MCF 10A (cell line): ENCODE results near the gene BCL3. TPM values are rescaled to one million over a fixed set of nuclear protein-coding genes. Genes with fewer than 3 reads are reported as not detected.

Experiments
- BruUV-seq: library from RNA; stranded (reverse); fragments of 400-500 nt; replicated peaks from 2 replicates; lab custom pipeline; 2021; lab: Mats Ljungman, UMichigan
- CTCF ChIA-PET: fragments of 300-600 bp; sonication (Branson Sonifier 250); formaldehyde crosslinking; extraction: SDS; loops from one replicate; lab custom pipeline; 2021; ENCODE audit warnings: antibody characterized with exemption, inconsistent platforms; lab: Yijun Ruan, JAX
- POLR2A ChIA-PET: fragments of 300-600, 350-650 bp; sonication (Branson Sonifier 250); formaldehyde crosslinking; extraction: SDS; loops from one replicate; lab custom pipeline; 2020; ENCODE audit warnings: antibody characterized with exemption, inconsistent platforms; lab: Yijun Ruan, JAX
- DNase-seq: peaks from one replicate; pipeline ENCODE4 v3.0.0-alpha.2; 2018; ENCODE audit not compliant: unreplicated experiment
- H3K27ac Mint-ChIP-seq: one replicate; pipeline ENCODE4 v1.8.0; 2022; ENCODE audit warnings: mild to moderate bottlenecking, low read depth, mixed read lengths; ENCODE audit not compliant: unreplicated experiment
- H3K27me3 Mint-ChIP-seq: one replicate; pipeline ENCODE4 v1.8.0; 2022; ENCODE audit warnings: mixed read lengths; ENCODE audit not compliant: insufficient read depth, unreplicated experiment
- H3K36me3 Mint-ChIP-seq: one replicate; pipeline ENCODE4 v1.8.0; 2022; ENCODE audit warnings: mild to moderate bottlenecking, moderate library complexity, mixed read lengths; ENCODE audit not compliant: insufficient read depth, unreplicated experiment
- H3K4me1 Mint-ChIP-seq: one replicate; pipeline ENCODE4 v1.8.0; 2022; ENCODE audit warnings: mixed read lengths; ENCODE audit not compliant: insufficient read depth, unreplicated experiment
- H3K4me3 Mint-ChIP-seq: one replicate; pipeline ENCODE4 v1.8.0; 2022; ENCODE audit warnings: mild to moderate bottlenecking, moderate library complexity, mixed read lengths; ENCODE audit not compliant: unreplicated experiment
- H3K9me3 Mint-ChIP-seq: one replicate; pipeline ENCODE4 v1.8.0; 2022; ENCODE audit warnings: mixed read lengths; ENCODE audit not compliant: unreplicated experiment
- intact Hi-C: fragments of 100-400 bp; cut with micrococcal nuclease; formaldehyde crosslinking; loops from 2 replicates; pipeline ENCODE4 v1.14.1; 2022
- total RNA-seq: library from RNA; stranded (reverse); gene quantifications from 2 replicates; pipeline ENCODE4 v1.2.3, GENCODE V29; 2022
- TF ChIP-seq, protein P1 (sequence below): fragments of 200-600 bp; IDR thresholded peaks from one replicate; pipeline ENCODE4 v1.8.0; 2022; ENCODE audit warnings: antibody characterized with exemption, mild to moderate bottlenecking; ENCODE audit not compliant: unreplicated experiment

BCL3 gene
- total RNA-seq, 1 experiment from 2014 or later = 24.4 TPM

DNA sequence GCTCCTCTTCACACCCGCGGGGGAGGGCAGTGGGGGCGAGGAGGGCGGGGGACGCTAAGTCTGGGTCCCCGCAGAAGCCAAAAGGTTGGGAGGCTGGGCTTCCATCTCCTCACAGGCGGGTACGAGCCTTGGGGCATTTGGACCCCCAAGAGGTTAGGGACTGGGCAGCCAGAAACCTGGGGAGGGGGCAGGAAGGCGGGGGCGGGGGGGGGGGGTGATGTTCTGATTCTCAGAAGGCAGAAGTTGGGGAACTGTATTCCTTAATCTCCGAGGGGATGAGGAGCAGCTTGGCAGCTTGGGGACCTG is 5.1 kb downstream of the BCL3 start:
- intact Hi-C loops = loop anchor here (1.0 to 2.0 kb wide), 2 partner anchors 17 to 29 kb away; no protein-coding TSS in a partner anchor
- Mint-ChIP-seq H3K4me3 (peak overlapping the region; percentile 73), H3K27me3 (no peaks in the 10 kb centered on the region), H3K4me1 (peaks cover 36% of the 10 kb centered on the region), H3K36me3 (peaks cover 90% of the 10 kb centered on the region), H3K9me3 (no peaks in the 10 kb centered on the region), H3K27ac (peak overlapping the region; percentile 92)
- CTCF ChIA-PET = interaction anchor here (0.6 to 4.4 kb wide), 7 partner anchors 11 to 91 kb away, joined by 3 to 30 read pairs (median 3); no protein-coding TSS in a partner anchor
- POLR2A ChIA-PET = interaction anchor here (0.5 to 2.2 kb wide), 9 partner anchors 12 to 541 kb away, joined by 3 to 28 read pairs (median 5); no protein-coding TSS in a partner anchor
- BruUV-seq = no TSS peak
- TF ChIP-seq, protein P1, sequence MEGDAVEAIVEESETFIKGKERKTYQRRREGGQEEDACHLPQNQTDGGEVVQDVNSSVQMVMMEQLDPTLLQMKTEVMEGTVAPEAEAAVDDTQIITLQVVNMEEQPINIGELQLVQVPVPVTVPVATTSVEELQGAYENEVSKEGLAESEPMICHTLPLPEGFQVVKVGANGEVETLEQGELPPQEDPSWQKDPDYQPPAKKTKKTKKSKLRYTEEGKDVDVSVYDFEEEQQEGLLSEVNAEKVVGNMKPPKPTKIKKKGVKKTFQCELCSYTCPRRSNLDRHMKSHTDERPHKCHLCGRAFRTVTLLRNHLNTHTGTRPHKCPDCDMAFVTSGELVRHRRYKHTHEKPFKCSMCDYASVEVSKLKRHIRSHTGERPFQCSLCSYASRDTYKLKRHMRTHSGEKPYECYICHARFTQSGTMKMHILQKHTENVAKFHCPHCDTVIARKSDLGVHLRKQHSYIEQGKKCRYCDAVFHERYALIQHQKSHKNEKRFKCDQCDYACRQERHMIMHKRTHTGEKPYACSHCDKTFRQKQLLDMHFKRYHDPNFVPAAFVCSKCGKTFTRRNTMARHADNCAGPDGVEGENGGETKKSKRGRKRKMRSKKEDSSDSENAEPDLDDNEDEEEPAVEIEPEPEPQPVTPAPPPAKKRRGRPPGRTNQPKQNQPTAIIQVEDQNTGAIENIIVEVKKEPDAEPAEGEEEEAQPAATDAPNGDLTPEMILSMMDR = no peak
- no peak for DNase-seq

DNA sequence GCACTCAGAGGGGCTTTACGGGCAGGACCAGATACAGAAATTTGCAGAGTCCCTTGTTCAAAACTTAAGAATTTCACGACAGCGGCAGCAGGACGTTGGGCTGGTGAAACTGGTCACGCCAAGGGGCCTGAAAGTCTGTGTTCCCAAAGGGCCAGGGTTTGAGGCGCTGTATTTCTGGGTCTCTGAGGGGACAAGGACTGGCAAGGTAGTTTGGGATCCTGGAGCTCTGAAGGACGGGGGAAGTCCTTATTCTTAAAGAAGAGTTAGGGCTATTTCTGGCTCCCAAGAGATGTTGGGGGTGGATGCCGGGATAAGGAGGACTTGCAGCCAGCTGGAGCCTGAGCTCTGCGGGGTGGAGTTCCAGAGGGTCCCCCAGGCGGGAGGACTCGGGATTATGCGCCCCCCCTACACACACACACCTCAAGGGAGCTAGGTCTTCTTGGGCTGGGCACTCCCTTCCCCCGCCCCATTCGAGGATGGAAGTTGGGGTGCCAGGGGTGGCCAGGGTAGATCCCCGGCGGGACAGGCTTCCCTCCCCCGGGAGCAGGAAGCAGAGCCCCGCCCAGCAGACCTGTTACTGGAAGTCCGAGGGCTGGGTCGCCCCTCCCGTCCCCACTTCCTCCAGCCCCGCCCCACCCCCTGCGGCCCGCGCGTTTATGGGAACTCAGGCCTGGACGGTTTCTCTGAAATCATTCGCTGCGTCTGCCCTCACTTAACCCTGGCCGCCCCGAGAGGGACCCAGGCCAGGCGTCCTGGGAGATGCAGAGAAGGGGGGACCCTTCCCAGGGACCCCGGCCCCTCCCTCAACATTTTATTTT is 5.6 kb downstream of the BCL3 start:
- POLR2A ChIA-PET = interaction anchor here (0.5 to 2.2 kb wide), 8 partner anchors 12 to 541 kb away, joined by 3 to 28 read pairs (median 4); no protein-coding TSS in a partner anchor
- intact Hi-C loops = loop anchor here (1.0 to 2.0 kb wide), 2 partner anchors 17 to 30 kb away; no protein-coding TSS in a partner anchor
- peaks cover 36% of the 10 kb centered on the region for H3K4me1 Mint-ChIP-seq
- peak overlapping the region; percentile 92 for H3K27ac Mint-ChIP-seq
- TSS peak; percentile 75 for BruUV-seq
- peaks cover 94% of the 10 kb centered on the region for H3K36me3 Mint-ChIP-seq
- peak overlapping the region; percentile 73 for H3K4me3 Mint-ChIP-seq
- H3K27me3 Mint-ChIP-seq = no peaks in the 10 kb centered on the region
- no peaks in the 10 kb centered on the region for H3K9me3 Mint-ChIP-seq
- TF ChIP-seq, protein P1 = no peak
- peak; percentile 98 for DNase-seq
- CTCF ChIA-PET = interaction anchor here (0.6 to 4.4 kb wide), 6 partner anchors 11 to 63 kb away, joined by 3 to 30 read pairs (median 5); no protein-coding TSS in a partner anchor

DNA sequence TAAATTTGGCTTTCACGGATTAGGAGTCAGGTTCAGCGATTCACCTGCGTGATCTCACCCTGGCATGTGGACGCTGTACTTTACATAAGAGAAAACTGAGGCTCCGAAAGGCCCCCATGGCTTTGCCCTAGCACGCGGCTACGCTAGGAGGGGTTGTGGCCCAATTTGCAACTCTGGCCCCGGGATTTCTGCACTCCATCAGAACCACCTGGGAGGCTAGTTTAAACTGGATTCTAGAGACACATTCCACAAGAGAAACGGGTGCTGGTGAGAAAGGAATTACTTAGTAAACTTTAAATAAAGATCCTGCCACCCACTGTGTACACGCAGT is 6.2 kb downstream of the BCL3 start:
- TF ChIP-seq, protein P1 = no peak
- Mint-ChIP-seq H3K4me1 (peaks cover 31% of the 10 kb centered on the region), H3K27ac (peak overlapping the region; percentile 92), H3K9me3 (no peaks in the 10 kb centered on the region), H3K27me3 (no peaks in the 10 kb centered on the region), H3K36me3 (peaks cover 92% of the 10 kb centered on the region), H3K4me3 (peak overlapping the region; percentile 73)
- intact Hi-C loops = no loop called here
- ChIA-PET POLR2A (interaction anchor here (0.9 to 2.2 kb wide), 5 partner anchors 13 to 542 kb away, joined by 3 to 28 read pairs (median 5); no protein-coding TSS in a partner anchor), CTCF (interaction anchor here (0.6 to 4.4 kb wide), 10 partner anchors 11 to 109 kb away, joined by 3 to 30 read pairs (median 4); no protein-coding TSS in a partner anchor)
- TSS peak; percentile 11 for BruUV-seq
- DNase-seq = no peak

DNA sequence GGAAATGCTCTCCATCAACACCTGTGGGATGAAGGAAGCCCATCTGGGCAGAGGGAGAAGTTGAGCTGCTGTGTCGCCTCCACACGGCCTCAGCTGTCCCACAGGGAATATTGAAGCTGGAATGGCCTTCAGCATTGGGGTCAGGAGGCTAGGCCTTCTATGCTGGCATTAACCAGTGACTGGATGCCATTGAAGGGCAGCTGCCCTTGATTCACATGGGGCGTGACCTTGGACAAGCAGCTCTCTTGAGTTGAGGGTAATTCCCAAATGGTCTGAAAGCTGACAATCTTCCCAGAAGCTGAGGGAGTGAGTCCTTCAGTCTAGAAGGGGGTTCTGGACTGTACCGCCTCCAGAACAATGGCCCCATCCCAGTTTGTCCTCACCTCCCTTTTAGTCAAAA is 6.7 kb downstream of the BCL3 start:
- Mint-ChIP-seq H3K4me1 (peaks cover 29% of the 10 kb centered on the region), H3K4me3 (peak overlapping the region; percentile 73), H3K27ac (peak overlapping the region; percentile 92), H3K27me3 (no peaks in the 10 kb centered on the region), H3K36me3 (peaks cover 92% of the 10 kb centered on the region), H3K9me3 (no peaks in the 10 kb centered on the region)
- intact Hi-C loops = no loop called here
- DNase-seq = no peak
- BruUV-seq = no TSS peak
- ChIA-PET POLR2A (interaction anchor here (1.1 to 1.5 kb wide), 3 partner anchors 13 to 31 kb away, joined by 3 to 7 read pairs (median 6); no protein-coding TSS in a partner anchor), CTCF (interaction anchor here (0.6 to 1.7 kb wide), 8 partner anchors 10 to 109 kb away, joined by 3 to 8 read pairs (median 4); no protein-coding TSS in a partner anchor)
- TF ChIP-seq, protein P1 = no peak
